Measurements from ENCODE around the gene FBH1.
"Not testable (repeated sequence)": the region's sequence is repeated elsewhere in the genome, so short reads cannot be mapped to it uniquely, and the experiment has no call there.

Gene FBH1
- total RNA-seq, result 40.2 to 65.8 (median 54.7) reads per million in 18 experiments

- peak; percentile 99 for DNase-seq
Measured at GRCh38 chr10:5889624-5890451, at the start of gene FBH1, which contains the start of gene ANKRD16. TSS of gene FBH1 (plus strand) at chr10:5890243. CDS start at chr10:5890346, 103 bp downstream. TSS of gene ANKRD16 (minus strand) at chr10:5889893. CDS start at chr10:5889354, 539 bp downstream.

GRCh38 chr10:5840314-5841307 lies 49.4 kb upstream of the FBH1 start:
- peak in 1 of 2 donors; percentile 32 for DNase-seq

- no peak for DNase-seq
Measured at GRCh38 chr10:5841965-5842364, 48.1 kb upstream of the FBH1 start.

DNA sequence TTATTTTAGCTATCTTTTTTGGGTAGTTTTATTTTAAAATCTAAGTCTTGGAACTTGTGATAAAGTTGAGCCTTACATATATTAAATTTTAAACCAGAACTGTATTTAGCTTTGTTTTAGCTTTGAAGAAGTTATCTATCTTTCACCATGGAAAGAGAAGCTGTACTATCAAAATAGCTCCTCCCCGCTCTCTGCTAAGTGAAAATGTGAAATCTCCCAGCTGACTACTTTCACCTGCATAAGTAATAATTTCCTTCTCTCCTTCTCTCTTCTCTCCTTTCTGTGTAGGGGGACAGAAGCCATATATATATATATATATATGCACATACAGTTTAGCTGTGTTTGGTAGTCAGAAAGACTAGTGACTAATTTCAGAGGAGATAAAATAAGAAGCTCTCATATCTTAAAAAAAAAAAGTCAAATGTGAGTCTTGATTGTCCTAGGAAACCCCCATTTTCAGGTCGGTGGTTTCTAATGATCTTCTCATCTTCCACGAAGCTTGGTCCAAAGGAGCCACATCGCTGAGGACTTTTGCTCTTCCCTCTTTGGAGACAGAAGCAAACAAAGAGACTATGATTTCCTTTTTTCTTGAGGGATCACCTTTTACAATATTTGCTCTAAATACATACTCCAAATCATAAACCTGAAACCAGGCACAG lies 46.2 kb upstream of the FBH1 start:
- no peak for DNase-seq

- DNase-seq, result no peak
Measured at GRCh38 chr10:5844345-5845055, 45.5 kb upstream of the FBH1 start.

GRCh38 chr10:5846667-5847066 lies 43.4 kb upstream of the FBH1 start:
- not testable (repeated sequence) for DNase-seq

GRCh38 chr10:5854131-5854475 lies 35.9 kb upstream of the FBH1 start:
- peak in 1 of 2 donors; percentile 62 for DNase-seq

DNA sequence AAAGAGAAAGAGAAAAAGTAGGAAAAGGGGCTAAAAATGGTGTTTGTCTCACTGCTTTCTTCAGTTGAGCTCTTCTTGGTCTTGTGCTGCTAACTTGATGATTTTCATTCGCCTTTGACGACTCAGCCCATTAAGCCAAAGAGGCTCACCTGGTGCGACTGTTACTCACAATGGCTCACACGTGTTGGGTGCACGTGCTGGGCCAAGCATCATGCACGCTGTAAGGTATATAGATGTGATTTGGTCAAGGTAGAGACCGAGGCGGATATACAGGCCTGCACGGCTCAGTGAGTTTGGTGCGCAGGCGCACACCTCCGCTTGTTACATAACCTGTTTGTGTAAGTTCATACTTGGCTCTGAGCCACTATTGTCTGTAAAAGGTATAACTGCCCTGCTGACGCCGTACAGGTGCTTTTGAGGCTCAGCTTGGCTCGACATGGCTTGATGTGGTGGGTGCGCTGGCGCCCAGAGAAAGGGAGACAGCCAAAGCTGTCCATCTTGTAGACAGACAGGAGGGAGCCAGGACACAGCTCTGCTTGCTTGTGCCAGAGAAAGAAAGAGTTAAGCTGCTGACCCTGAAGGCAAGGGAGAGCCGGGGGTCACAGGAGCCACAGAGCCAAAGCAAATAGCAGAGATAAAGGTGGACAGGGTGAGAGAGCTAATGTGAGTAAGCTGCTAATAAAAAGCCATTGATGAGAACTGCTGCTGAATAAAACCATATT lies 33.9 kb upstream of the FBH1 start:
- no peak for DNase-seq

GRCh38 chr10:5856701-5857004 lies 33.4 kb upstream of the FBH1 start:
- no peak for DNase-seq

GRCh38 chr10:5858811-5859210 lies 31.2 kb upstream of the FBH1 start:
- DNase-seq, result no peak

GRCh38 chr10:5860066-5860465 lies 30.0 kb upstream of the FBH1 start:
- DNase-seq, result peak; percentile 42 to 65

- no peak for DNase-seq
Measured at GRCh38 chr10:5862360-5862961, 27.6 kb upstream of the FBH1 start.

- DNase-seq, result not testable (repeated sequence)
Measured at GRCh38 chr10:5862981-5863685, 26.9 kb upstream of the FBH1 start.

GRCh38 chr10:5866451-5867081 lies 23.5 kb upstream of the FBH1 start:
- peak; percentile 35 to 36 for DNase-seq

- DNase-seq, result peak; percentile 37 to 42
Measured at GRCh38 chr10:5867091-5867615, 22.9 kb upstream of the FBH1 start.

- DNase-seq, result not testable (repeated sequence)
Measured at GRCh38 chr10:5868383-5868782, 21.7 kb upstream of the FBH1 start.

DNA sequence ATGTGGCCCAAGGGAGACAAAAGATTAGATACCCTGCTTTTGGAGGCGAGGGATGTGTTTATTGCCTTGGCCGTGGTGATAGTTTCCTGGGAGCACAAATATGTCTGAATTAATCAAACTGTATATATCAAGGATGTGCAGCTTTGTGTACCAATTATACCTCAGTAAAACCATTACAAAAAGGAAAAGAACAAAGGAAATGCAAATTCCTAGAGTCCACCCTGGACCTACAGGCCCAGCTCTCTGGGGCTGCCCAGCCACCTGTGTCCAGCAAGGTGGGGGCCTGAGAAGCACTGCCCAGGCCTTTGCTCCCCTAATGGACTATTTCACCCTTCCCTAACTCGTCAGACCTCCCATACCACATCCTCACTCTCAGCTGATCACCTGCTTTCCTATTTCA lies 20.9 kb upstream of the FBH1 start:
- no peak for DNase-seq

DNA sequence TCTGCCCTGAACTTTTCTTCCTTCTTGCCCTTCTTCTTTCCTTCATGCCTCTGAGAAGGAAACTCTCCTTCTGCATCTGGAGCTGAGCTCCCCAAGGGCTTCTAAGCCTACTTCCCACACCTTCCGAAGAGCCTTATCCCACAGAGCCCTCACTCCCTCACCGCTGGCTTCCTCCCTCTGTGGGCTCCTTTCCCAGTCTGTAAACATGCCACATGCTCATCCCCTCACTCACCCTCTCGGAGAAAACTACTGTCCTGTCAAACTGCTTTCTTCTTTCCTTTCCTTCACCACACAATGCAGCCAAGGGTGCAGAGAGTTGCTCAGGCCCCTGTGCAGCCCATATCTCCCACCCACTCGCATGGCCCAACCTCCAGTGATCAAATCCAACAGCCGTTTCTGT lies 18.4 kb upstream of the FBH1 start:
- peak in 1 of 2 donors; percentile 23 for DNase-seq

DNA sequence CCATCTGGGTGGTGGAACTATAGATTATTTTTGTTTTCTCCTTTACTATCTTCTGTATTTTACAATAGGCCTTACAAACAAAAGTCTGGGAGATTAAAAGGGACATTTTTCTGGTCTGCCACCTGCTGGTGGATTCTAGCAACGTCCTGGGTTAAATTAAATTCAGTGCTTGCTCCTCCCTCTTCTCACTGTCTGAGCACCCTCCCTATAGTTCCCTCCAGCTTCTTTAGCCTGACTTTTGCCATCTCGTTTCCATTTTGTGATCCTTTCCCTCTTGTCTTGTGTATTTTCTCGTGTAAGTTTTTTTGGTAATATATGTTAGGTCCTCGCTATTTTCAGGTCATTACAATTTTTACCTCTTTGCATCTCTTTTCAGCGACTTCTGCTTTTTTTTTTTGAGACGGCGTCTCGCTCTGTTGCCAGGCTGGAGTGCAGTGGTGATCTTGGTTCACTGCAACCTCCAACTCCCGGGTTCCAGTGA lies 16.5 kb upstream of the FBH1 start:
- peak; percentile 84 to 93 for DNase-seq

Measured in inflammatory macrophage (primary cell).